SH-SY5Y (cell line): ENCODE results near the gene WBP2.

Experiments
- GATA2 ChIP-seq: IDR thresholded peaks from 2 replicates; pipeline ENCODE4 v1.6.1; 2011; ENCODE audit warnings: mild to moderate bottlenecking, low read depth, low read length
- GATA3 ChIP-seq: IDR thresholded peaks from 2 replicates; pipeline ENCODE4 v1.6.1; 2011; ENCODE audit warnings: low read depth, mild to moderate bottlenecking, low read length, moderate library complexity

DNA sequence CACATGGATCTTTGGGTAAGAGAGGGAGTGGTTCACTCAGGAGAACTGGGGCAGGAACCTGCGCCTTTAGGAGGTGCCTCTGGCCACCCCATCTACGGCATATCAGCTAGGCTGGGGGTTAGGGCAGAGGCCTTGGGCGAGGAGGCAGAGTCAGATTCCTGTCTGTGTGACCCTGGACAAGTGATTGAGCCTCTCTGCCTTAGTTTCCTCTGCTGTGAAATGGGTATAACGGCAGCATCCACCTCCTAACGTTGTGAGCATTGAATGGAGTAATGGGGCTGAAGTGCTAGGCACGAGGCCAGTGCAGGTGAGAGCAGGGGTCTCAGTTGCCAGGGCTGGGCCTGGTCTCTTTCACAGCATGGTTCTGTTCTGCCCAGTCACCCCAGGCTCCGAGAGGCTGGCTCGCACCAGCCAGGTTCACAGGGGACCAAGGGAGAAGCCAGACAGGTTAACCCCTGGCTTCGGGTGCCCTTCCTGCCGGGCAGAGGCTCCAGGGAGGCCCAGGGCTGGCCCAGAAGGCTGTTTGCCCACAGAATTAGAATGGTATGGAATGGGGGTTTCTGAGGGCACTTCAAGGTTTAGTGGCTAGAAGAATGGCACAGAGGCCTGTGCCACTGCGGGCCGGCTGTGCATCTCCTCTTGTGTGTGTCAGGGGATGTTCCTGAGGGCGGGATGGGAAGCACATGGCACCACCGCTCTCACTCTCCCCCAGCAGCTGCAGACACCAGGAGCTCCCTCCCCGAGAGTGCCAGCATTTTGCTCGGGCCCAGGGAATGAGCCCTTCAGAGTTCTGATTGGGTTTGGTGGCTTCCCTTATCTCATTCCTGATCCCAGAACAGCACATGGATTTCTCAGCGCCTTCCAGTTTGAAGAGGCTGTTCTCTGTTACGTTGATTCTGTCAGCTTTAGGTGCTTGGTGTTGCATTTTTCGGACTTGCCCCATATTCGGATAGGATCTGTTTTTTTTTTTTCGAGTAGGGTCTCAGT, 34.7 kb downstream of the WBP2 start:
- no peak for TF ChIP-seq GATA2
- no peak for TF ChIP-seq GATA3
